T follicular helper cell (primary cell): ENCODE data around the gene KCNT2.
"Not testable (repeated sequence)": the region's sequence is repeated elsewhere in the genome, so short reads cannot be mapped to it uniquely, and the experiment has no call there.

ENCODE experiments used
- DNase-seq: peaks from one replicate; pipeline ENCODE4 v3.0.0-alpha.2; 2020; ENCODE audit warnings: low read depth

The KCNT2 gene

DNA sequence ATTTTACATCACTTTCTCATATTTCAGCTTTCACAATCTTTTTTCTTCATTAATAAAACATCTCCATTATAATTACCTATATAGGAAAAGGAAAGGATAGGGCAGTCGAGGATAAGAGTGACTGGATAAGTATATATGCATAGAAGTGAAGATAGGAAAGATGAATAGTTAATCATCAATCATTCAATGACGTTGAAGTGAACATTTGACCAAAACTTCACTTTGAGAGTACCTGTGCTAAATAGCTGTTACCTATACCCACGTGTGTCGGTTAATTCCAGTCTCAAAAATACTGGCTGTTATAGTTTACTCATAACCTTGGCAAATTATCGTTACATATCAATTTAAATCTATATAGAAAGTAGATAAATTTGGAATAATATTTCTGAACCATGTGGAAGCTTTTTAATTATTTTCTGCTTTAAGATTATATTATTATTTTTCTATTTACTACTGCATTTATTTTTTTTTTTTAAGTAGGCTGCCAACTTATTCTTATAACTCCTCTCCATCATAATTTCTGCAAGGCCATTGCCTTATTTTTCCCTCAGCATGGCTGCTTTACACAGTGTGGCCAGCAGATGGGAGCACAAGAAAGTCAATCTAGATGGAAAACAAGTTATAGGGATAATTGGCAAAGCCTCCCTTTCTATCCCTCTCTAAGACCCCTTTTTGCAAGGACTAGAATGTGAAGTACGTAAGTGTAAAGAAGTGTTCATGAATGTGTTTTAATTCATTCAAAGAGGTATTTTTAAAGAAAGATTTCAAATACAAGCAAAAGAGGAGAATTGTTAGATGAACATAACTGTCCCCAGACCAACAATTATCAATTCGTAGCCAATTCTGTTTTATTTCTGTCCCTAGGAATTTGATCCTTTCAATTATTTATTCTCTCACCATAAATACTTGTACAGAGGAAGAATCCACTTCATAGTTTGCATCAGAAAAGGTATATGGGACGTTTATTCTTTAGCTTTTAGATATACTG is 290.4 kb downstream of the KCNT2 start:
- no peak for DNase-seq

DNA sequence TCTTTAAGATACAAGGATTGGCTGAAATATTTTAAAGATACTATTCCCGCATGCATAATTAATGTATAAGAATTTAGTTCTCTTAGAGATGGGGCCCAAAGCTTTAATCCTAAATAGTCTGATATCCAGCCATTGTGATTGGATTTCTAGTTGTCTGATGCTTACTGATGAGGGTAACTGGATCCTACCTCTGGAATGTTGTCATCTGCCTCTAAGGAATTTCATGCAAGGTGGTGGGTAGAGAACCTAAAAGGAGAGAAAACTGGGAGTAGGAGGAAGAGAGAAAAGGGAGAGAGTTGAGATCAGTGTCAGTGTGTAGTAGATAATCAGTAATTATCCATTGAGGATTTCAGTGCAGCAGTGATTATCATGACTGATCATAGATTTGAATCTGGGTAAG is 295.5 kb downstream of the KCNT2 start:
- no peak for DNase-seq

DNA sequence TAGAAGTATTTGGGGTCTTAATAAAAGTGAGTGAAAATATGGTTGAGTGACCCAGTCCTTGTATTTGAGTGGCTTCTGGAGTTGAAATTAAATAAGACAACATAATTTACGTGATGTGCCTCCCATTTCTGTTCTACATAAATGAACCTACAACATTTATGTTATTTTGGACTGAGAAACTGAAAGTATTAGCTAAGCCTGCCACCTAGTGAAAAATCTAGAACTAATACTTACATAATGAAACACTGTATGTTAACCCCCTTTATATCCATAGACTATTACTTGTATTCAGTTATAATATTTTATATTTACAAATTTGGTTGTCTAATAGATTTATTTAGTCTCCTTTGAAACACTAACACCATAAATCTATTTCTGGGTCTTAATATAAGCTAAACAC is 298.9 kb downstream of the KCNT2 start:
- no peak for DNase-seq

DNA sequence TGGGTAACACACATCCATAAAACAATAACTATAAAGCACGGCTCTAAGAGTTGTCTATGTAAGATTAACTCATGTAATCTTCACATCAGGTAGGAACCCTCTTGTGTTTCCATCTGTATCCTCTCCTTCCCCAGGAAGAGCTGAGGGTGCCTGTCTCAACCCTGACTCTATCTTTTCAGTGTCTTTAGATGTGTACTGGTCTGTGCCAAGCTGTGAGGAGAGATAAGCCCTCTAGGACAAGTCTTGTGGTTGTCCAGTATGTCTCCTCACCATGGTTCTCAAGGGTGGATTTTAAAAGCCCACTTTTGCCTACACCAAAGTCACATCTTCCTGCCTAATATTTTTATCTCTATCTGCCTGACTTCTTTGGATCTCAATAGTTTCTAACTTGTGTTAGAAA is 300.1 kb downstream of the KCNT2 start:
- no peak for DNase-seq

DNA sequence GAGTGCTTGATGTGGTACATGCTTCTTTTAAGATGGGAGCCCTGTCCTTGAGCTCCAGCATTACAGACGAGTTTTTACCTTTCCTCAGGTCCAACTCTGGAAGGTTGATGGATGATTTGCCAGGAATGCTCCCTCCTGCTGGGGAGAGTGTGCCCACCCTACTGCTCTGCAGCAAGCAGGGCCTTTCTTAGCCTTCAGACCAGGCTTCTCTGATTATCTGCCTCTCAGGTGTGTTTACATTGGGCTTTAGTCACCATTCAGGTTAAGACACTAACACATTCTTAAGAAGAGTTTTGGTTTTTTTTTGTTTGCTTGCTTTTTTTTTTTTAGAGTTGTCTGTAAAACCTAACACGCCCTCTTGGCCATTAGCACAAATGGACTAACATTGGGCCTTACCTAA is 301.8 kb downstream of the KCNT2 start:
- DNase-seq = no peak

DNA sequence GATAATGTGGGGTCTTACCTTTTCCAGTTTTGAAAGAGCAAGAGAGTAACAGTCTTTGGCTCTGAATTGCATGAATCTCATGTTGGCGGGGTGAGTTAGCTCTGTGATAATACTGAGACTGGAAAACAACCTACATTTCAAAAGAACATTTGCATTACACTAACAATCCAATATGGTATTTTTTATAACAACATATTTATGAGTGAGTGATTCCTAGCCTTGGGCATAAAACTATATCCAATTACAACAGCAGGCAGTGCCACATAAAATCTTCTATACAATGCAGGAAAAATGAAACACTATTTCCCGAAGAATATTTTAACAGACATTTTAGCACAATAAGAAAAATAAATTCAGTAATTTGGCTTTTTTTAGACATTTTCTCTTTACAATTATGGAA is 303.0 kb downstream of the KCNT2 start:
- no peak for DNase-seq

DNA sequence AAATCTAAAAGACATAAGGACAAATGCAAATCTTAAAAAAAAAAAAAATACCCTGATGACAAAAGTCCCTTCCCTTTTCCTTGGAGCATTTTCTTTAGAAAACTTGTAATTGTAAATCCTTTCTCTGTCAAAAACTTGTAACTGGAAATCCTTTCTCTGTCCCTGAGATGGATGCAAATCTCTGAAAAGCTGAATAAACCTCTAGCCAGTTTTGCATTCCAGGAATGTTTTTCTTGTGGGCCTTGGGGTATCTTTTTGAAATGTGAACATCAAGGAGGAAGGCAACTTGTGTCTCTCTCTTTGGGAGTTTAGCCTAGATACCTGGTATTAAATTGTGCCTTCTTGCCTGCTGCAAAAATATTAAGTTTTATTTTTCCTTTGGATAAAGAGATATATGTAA is 305.3 kb downstream of the KCNT2 start:
- no peak for DNase-seq

DNA sequence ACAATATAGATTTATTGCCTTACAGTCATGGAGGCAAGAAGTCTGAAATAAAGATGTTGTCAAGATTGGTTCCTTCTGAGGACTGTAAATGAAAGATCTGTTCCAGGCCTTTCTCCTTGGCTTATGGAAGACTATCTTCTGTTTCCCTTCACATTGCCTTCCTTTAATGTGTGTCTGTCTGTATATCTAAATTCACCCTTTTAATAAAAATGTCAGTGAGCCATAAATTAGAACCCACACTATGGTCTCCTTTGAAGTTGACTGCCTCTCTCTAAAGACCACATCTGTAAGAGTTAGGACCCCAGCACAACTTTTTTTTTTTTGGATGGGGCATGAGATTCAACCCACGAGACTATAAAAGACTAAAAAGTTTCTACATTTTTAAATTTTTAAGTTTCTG is 305.8 kb downstream of the KCNT2 start:
- no peak for DNase-seq

DNA sequence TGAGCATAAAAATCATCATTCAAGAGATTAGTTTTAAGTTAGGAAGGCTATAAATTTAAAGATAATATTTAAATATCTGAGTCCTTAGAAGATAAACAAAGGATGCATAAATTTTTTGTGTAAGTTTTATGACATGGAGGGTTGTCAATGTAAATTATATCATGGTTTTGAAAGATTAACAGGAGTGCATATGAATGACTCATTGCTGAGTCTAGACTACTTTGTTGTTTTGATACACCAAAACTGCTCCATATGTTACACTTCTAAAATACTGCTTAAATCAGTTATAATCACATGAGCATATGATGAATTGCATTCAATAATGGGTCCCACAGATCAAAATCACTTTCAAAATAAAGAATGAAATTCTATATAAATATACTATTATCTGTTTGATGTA is 312.5 kb downstream of the KCNT2 start:
- no peak for DNase-seq

DNA sequence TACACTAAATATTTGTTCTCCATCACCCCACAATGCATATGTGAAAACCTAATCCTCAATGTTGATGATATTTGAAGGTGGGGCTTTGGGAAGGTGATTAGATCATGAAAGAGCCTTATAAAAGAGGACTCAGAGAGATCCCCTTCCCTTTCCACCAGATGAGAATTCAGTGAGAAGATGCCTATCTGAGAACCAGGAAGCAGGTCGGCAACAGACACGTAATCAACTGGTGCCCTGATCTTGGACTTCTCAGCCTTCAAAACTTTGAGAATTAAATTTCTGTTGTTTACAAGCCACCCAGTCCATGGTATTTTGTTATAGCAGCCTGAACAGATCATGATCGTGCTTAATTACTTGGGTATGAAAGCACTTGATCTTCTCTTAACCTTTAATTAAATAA is 329.4 kb downstream of the KCNT2 start:
- no peak for DNase-seq

DNA sequence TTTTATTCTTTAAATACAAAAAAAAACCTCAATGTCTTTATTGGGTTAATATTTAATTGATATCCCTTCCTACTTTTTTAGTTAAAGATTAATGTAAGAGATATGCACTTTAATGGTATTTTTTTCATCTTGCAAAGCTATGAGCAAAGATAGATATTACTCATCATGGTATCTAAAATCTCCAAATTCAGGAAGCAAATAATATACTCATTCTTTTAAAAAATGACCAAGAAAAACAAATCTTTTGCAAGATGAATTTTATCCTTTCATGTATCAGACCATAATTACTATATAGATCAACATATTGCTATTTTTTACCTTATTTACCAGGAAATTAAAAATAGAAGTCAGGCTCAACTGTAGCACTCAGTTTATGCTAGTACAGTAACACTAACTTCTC is 330.4 kb downstream of the KCNT2 start:
- DNase-seq = no peak

DNA sequence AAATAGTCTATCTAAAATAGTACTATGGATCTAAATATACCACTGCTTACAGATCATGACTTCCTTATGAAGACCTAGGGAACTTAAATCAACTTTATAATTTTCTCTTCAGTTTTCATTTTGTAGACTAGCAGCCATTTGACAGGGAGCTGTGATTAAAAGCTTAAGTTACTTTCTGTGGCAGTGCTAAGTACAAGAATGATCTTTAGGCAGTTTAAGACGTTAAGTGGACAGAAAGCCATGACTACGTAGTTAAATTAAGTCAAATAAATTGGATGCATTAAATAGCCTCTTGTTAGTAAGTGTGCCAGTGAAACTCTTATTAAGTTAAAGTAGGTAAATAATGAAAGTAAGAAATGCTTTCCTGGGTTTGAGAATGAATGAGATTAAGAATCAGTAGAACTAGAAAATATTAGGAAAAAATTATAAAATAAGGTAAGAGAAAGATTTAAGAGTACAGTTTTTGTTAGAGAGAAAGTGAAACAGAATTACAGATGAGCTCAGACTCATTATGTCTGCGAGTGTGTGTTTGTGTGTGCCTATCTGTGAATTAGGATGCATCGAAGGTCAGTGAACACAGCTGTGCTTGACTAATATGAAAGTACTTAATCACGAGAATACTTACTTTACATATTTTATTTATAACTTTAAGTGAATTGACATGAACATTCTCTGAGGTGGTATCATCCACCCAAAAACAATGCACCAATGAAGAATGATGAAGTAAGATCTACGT is 336.9 kb downstream of the KCNT2 start:
- no peak for DNase-seq

DNA sequence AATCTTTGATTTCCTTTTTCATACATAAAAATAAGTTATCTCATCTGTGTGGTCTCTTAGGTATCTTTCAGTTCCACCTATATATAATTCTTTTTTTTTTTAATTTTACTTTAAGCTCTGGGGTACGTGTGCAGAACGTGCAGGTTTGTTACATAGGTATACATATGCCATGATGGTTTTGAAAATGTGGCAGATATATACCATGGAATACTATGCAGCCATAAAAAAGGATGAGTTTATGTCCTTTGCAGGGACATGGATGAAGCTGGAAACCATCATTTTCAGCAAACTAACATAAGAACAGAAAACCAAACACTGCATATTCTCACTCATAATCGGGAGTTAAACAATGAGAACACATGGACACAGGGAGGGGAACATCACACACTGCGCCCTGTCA is 345.2 kb downstream of the KCNT2 start:
- DNase-seq = not testable (repeated sequence)

DNA sequence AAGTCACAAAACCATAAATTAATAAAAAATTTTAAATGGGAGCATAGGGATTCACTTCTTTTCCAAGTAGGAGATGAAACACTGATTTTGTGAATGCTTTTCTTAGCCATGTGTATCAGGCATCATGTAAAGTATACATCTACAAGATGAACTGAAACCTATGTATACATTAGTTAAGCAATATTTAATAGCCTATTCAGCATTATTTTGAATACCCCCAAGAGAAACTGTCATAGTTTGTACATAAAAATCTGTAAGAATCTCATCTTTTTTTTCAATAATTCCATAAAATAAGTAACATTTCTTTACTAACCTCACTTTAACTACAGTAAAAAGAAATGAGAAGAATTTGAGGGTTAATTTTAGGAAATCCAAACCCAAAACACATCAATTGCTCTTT is 348.0 kb downstream of the KCNT2 start:
- DNase-seq = no peak

DNA sequence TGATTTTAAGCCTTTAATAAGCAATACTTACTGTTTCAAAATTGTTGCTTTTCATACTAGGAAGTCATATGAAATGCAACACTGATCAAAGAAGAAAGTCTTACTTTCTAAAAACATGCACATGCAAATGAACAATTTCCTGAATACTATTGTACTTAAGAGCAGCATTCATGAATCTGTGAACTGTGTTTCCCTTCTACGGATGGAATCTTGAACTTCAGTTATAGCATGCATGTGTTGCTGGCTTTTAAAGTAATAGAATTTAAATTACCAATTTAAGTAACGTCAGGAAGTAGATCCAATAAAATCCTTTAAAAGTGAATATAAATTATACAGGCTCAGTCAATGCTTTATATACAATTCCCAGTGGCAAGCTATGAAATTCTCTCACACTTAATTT is 348.9 kb downstream of the KCNT2 start:
- no peak for DNase-seq

DNA sequence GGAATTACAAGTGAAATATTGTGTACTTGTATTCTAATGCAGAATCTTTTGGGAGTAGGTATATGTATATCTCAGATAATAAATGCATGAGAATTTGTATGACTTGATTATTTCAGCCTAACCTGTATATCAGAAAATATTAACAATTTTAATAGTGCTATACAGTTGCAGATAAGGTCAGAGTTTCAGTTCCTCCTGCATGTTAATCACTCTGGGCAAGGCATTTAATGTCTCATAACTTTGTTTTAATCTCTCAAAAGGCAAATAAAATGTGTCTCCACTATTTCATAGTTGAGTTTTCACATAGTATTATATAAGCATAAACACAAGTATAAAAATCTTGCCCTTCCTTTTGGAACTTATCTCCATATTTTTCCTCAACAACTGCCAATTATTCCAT is 352.5 kb downstream of the KCNT2 start:
- no peak for DNase-seq

DNA sequence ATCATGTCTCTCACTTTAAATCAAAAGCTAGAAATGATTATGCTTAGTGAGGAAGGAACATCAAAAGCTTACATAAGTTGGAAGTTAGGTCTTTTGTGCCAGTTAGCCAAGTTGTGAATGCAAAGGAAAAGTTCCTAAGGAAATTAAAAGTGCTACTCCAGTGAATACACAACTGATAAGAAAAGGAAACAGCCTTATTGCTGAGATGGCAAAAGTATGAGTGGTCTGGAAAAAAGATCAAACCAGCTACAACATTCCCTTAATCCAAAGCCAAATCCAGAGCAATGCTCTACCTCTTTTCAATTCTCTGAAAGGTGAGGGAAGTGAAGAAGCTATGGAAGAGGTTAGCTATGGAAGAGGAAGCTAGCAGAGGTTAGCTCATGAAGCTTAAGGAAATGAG is 378.7 kb downstream of the KCNT2 start:
- no peak for DNase-seq

DNA sequence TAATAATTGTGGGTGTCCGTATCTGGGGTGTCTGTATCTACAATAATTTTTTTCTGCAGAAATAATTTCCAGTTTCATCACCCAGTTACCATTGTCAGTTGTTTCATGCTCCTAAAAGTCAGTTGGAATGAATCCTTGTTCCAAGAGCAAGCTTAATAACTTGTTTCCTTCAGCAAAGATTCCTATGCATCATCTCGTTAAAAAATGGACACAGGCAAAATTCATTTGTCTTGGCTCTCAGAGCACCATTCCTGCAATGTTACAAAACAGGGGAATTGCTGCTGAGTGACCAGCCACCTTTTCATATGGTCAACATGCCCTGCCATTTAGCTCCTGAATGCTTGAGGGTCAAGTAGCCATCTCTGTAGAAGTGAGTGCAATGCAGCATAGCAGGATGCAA is 393.4 kb downstream of the KCNT2 start:
- DNase-seq = no peak

DNA sequence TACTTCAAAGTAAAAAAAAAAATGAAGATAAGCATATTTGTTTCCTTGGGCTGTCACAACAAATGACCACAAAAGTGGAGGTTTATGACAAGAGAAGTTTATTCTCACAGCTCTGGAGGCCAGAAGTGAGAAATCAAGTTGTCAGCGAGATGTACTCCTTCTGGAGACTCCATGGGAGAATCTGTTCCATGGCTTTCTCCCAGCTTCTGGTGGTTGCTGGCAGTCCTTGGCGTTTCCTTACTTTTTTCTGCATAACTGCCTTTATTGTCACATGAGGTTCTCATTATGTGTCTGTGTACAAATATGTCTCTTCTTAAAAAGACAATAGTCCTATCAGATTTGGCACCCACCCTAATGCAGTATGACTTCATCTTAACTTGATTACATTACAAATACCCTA is 398.3 kb downstream of the KCNT2 start:
- DNase-seq = no peak

DNA sequence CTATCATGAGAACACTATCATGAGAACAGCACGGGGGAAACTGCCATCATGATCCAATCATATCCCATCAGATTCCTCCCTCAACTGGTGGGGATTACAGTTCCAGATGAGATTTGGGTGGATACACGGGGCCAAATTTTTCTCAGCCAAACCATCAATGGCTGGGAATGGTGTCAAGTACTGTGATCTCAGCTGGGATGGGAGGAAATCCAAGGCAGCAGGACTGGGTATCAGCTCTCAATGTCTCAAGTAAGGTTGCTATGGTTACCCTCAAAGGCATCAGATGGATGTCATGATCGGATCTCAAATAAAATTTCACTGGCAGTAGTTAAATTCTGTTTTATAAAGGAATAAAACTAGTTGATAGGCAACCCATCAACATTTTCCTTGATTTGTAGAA is 399.0 kb downstream of the KCNT2 start:
- no peak for DNase-seq

DNA sequence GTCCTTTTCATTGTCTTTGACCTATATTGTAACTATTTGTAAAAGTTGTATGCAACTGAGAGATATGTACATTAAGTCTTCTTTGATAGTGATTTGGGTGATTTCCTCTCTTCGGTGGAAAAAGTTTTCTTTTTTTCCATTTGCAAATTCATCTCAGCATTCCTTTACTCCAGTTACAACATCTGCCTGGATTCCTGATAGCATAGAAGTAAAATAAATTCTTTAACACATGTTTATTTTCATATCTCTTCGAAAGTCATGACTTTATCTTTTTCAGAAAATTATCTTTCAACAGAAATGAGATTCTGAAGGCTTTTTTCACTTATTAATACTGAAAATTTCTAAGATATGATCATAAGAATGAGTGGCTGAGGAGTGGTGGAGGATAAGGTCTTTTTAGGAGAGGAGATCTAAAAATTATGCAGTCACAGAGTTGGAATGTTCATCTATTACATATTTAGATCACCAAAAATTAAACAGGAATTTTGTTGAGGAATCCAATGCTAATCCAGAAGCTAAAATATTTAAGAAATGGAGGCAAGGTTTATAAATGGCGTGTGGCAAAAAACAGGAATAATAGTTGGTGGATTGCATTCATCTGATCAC is 400.5 kb downstream of the KCNT2 start:
- no peak for DNase-seq

DNA sequence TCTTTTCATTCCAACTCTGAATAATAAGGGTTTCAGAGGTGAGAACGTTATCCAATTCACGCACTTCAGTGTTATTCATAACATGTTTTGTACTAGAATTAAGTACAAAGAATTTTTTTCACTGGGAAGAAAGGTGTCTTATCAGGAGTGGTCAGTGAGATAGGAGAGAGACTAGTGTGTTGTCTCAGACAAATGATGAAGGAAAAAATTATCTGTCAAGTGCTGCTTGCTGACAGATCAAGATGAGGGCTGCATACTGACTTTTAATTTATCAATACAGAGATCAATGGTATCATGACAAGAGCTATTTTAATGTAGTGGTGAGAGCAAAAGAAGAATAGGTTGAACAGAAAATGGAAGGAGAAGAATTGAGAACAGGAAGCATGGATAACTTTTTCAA is 402.4 kb downstream of the KCNT2 start:
- DNase-seq = no peak

DNA sequence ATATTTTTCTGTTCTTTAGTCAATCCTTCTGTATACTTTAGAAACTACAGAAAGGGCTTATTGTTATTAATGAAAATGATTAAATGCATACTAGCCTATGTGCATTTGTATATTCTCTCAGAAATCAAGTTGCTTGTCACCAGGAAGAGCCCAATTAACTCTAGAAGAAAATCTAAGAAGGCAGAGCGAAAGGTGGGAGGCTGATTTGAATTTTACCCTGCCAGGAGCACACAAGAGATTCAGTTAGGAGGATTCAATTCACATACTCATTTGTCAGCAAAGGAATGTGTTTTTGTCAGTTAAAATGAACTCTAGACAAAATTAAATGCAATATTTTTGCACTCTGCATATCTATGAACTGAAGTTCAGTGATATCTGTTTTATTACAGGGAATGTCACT is 411.8 kb downstream of the KCNT2 start:
- DNase-seq = no peak
